Stimulated activated CD4-positive, alpha-beta T cell treated with anti-CD3 and anti-CD28 coated beads, Interleukin-15, amount 100 ng/mL, for 48 hours (primary cell): ENCODE measurements around the gene WNK2.

Source experiments
- DNase-seq, 2 donors: peaks; one replicate each; pipeline ENCODE4 v3.0.0-alpha.2; 2020; ENCODE audit warnings: low read depth in 2 of 2

The WNK2 gene

GRCh38 chr9:93185266-93186214 is 1.6 kb downstream of the WNK2 start:
- no peak for DNase-seq

- DNase-seq = no peak
Measured at GRCh38 chr9:93186215-93186945, 2.4 kb downstream of the WNK2 start.

GRCh38 chr9:93187047-93187446 is 3.1 kb downstream of the WNK2 start:
- no peak for DNase-seq

- no peak for DNase-seq
Measured at GRCh38 chr9:93187574-93187973, 3.6 kb downstream of the WNK2 start.

GRCh38 chr9:93188426-93189368 is 4.8 kb downstream of the WNK2 start:
- DNase-seq = no peak

- no peak for DNase-seq
Measured at GRCh38 chr9:93189369-93190132, 5.6 kb downstream of the WNK2 start.

- DNase-seq = no peak
Measured at GRCh38 chr9:93190133-93190525, 6.2 kb downstream of the WNK2 start.

- DNase-seq = no peak
Measured at GRCh38 chr9:93190656-93191353, 6.9 kb downstream of the WNK2 start.

GRCh38 chr9:93191354-93191660 is 7.4 kb downstream of the WNK2 start:
- no peak for DNase-seq

- no peak for DNase-seq
Measured at GRCh38 chr9:93192721-93193387, 8.9 kb downstream of the WNK2 start.

- DNase-seq = no peak
Measured at GRCh38 chr9:93193388-93194220, 9.7 kb downstream of the WNK2 start.

- no peak for DNase-seq
Measured at GRCh38 chr9:93194221-93194625, 10.3 kb downstream of the WNK2 start.

- no peak for DNase-seq
Measured at GRCh38 chr9:93194641-93195040, 10.7 kb downstream of the WNK2 start.

GRCh38 chr9:93196096-93197055 is 12.4 kb downstream of the WNK2 start:
- DNase-seq = no peak

- DNase-seq = no peak
Measured at GRCh38 chr9:93197670-93198069, 13.7 kb downstream of the WNK2 start.

GRCh38 chr9:93198117-93198837 is 14.3 kb downstream of the WNK2 start:
- DNase-seq = no peak
